SIG-M5 (cell line): ENCODE data around the gene ZFTA.
"Not testable (repeated sequence)": the region's sequence is repeated elsewhere in the genome, so short reads cannot be mapped to it uniquely, and the experiment has no call there.

Experiments
- DNase-seq: peaks from one replicate; lab custom pipeline; 2025; lab: John Stamatoyannopoulos, UW

Gene ZFTA

DNA sequence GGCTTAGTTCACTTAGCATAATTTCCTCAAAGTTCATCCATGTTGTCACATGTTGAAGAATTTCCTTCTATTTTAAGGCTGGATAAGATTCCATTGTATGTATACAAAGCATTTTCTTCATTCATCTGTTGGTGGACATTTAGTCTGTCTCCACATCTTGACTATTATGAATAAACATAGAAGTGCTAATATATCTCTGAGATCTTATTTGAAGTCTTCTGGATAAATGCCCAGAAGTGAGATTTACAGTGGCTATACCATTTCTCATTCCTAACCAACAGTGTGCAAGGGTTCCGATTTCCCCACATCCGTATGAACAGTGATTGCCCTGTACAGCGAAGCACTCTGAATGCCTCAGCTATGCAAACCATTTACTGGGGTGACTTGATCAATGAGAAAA, 6.6 kb upstream of the ZFTA start:
- no peak for DNase-seq

DNA sequence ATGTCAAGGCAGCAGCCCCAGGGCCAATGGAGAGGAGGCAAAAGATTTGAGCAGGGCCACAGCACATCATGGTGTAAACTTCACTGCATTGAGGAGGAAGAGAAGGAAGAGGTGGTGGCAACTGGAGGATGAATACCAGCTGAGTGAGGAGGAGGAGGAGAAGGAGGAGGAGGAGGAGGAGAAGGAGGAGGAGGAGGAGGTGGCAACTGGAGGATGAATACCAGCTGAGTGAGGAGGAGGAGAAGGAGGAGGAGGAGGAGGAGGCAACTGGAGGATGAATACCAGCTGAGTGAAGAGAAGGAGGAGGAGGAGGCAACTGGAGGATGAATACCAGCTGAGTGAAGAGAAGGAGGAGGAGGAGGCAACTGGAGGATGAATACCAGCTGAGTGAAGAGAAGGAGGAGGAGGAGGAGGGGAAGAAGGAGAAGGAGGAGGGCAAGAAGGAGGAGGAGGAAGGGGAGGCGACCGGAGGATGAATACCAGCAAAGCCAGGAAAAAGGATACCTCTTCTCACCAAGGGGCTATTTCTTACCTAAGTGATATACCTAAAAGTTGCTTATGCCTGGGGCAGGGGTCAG, 3.3 kb upstream of the ZFTA start:
- DNase-seq: not testable (repeated sequence)

DNA sequence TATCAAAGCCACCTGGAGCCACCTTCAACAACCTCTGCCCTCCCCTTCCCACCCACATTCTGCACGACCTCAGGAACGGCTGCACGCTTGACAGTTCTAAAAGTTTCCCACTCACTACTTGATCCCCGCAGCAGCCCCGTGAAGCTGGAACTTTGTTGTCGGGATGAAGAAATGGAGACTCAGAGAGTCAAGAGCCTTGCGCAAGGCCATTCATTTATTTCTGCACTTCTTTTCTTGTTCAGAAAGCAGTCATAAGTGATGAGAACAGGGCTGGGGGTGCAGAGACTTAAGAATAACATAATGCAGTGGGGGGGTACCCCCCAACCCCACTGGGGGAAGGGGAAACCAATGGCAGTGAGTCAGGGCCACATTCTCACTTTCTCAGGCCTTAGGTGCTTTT, 2.2 kb upstream of the ZFTA start:
- no peak for DNase-seq

DNA sequence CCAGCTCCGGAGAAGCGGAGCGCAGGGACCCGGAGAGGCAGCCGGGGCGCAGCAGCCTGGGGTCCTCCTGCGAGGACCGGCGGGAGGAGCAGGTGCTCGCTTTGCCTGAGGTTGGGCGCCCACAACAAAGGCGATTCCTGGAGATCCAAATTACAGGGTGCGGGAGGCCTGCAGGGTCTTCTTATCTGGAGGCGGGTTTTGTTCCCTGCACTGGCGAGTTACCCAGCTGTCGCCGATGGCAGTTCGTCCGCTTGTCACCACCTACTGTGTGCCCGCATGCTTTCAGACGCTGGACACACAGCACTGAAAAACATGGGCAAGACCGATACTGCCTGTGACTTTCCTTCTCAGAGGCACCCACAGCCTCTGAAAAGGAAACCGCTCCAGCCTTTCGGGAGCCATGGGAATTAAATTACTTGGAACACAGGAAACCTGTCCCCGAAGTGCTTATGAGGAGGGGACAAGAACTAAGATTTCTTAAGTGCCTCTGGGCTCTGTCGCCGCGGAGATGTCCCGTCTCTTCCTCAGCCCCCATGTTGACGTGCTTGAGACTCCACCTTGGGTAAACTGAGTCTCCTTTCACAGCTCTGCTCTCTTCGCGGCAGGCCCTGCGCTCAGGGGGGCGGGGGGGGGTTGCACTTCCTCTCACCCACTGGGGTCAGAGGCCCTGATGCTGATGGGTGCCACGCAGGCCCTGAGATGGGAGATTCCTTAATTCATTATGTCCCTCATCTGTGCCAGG, 1.3 kb upstream of the ZFTA start:
- DNase-seq: no peak

DNA sequence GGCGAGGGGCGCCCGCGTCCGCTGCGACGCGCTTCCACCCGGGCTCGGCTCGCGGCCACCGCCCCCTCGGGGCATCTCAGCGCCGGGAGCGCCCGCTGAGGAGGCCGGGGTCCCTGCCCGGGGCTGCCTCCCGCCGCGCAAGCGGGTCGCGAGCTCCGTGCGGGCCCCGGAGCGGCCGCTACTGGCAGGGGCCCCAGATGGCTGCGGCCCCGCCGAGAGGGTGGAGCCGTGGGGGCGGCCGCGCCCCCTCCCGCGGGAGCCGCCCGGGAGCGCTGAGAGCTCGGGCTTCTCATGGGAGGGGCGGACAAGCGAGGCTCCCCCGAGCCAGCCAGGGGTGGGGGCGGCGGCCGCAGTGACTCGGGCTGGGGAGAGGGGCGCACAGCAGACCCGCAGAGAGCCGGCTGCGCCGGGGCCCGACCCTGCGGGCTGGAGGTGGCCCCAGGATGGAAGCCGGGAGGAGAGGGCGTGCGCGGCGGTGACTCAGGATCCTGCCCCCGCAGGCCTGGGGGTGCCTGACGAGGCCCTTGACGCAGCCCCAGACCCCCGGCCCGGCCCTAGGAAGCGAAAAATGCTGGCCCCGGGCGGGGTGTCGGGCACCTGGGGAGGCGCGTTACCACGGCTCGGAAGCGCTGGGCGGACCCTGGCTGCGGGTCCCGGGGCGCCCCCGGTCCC, 603 bp upstream of the ZFTA start:
- no peak for DNase-seq

DNA sequence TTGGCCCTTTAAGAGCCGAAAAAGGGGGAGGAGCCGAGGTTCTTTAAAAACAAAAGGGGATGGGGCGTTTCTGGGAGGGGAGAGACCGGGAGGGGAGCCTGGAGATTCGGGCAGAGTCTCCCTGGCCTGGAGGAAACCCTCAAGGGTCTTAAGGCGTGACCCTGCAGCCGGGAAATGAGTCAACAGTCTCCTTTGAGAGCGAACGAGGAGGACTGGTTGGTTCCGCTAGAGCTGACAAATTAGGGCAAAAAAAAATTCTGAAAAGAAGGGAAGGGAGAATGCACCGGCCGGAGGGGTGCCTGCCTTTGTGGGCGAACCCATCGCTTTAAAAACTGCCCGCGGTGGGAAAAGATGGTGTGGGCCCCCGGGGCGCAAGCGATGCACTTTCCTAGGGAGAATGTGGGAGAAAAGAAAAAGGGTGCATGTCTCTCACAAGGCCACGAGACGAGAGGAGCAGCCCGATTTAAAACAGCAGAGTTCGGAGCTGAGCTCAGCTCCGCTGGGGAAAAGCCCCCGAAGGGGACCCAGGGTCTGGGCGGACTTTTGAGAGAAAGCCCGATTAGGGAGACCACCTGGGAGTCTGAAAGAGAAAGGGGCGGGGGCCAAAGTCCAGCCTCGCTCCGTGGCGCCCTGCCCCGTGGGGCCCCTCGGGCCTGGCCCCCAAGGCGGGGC, 874 bp downstream of the ZFTA start:
- no peak for DNase-seq

DNA sequence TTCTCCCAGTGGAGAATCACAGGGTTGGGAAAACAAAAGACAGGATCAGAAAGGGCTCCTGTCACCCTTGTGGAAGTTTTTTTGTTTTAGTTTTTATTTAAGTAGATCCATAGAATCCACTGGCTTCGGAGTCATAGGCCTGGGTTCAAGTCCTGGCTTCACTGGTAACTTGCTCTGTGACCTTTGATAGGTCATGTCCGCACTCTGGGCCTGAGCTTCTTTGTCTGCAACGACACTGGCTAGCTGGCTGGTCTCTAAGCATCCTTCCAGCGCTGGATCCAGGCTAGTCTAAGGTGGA, 1.4 kb downstream of the ZFTA start:
- DNase-seq: no peak

DNA sequence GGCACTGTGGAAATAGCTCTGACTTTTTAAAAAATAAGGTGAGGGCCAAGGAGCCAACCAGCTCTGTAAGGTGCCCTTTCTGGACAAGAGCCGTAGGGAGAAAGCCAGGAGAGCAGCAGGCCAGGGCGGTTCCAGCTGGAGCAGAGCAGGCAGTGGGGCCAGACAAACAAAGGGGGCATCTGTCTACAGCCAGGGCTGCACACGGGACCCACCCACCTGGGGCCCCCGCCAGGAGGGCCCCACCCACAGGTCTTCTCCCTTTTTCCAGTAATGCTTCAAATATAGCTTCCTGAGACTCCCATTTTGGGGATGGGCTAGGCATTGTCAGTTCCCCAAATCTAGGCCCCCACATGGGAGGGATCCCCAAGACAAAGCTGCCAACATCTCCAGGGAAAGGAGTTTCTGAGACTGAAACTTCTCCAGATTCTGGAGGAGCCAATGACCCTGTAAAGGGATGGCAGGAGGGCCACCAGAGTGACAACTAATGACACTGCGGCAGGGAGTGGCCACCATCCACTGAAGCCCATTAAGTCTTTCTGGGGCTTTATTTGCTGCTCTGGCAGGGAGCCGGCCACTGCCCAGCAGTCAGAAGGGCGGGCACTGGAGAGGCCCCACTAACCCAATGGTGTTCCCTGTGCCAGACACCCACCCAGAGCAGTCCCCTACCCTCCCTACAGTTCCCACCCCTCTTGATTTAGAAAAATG, 1.9 kb downstream of the ZFTA start:
- DNase-seq: no peak

DNA sequence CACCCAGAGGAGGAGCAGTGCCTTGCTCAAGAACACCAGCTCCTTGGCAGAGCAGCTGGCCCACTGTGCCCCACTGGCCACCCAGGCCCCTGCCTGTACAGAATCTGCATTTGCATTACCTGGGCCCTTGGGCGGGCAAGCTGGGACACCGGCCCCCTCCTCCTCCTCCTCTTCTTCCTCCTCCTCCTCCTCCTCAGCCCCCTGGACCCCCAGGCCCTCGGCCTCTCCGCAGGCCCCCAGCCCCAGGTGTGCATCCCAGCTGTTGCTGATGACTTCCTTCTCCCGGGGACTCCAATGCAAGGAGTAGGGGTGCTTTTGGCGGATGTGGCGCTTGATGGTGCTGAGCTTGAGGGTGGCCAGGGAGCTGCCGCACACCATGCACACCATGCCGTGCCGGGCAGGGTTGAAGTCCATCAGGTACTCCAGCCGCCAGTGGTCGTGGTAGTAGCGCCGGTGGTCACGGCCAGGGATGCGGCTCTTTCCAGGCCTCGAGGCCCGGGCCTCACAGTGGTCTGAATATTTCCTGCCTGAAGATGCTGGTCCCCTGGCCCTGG, 2.8 kb downstream of the ZFTA start:
- DNase-seq: no peak

DNA sequence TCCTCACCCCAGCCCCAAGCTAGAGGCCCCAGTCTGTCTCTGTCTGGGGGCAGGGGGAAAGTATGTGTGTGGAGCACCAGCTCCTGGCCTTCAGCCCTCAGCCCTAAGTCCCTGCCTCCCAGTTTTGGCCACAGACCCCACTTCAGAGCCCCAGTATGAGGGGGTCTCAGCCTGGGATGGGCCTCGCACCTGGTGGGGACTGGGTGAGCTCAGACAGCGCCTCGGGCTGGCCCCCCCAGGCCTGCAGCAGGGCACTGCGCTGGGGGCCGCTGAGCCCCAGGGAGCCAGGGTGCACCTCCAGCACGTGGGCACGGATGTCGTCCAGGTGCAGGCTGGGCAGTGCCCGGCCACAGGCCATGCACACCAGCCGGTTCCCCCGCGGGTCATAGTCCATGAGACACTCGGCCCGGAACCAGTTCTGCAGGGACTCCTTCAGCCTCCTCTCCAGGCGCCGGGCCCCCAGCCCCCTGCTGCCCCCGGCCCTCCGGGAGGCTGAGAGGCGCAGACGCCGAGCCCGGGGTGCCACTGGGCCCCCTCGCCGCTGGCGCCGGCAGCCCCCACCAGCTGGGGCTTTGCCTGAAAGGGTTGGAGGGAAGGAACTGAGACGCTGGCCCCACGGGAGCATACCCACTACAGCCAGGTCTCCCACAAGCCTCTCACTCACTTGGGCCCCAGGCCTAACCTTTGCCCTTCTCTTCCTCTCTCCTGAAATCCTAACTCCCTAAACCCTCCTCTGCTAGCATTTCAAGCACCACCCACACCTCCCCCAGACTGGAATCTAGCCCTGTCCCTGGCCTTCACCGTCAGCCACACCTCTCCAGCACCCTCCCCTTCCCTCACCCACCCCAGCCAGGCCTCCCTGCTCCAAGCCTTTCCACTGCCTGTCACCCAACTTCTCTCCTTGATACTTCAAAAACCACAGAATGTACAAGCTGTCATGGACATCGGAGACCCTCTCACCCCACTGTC, 3.6 kb downstream of the ZFTA start:
- DNase-seq: no peak

DNA sequence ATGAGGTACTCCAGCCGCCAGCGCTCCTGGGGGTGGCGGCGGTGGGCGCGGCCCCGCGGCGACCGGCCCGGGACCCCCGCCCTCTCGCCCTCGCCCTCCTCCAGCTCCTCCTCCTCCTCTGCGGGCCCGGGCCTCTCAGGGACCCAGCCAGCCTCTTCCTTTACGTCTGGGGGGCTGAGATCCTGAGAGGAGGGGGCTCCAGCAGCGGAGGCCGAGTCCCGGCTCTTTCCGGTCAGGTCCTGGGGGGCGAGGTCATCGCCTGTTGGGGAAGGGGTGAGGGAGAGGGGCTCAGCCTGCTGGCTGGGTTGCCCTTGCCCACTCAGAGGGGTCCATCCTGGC, 4.3 kb downstream of the ZFTA start:
- no peak for DNase-seq

DNA sequence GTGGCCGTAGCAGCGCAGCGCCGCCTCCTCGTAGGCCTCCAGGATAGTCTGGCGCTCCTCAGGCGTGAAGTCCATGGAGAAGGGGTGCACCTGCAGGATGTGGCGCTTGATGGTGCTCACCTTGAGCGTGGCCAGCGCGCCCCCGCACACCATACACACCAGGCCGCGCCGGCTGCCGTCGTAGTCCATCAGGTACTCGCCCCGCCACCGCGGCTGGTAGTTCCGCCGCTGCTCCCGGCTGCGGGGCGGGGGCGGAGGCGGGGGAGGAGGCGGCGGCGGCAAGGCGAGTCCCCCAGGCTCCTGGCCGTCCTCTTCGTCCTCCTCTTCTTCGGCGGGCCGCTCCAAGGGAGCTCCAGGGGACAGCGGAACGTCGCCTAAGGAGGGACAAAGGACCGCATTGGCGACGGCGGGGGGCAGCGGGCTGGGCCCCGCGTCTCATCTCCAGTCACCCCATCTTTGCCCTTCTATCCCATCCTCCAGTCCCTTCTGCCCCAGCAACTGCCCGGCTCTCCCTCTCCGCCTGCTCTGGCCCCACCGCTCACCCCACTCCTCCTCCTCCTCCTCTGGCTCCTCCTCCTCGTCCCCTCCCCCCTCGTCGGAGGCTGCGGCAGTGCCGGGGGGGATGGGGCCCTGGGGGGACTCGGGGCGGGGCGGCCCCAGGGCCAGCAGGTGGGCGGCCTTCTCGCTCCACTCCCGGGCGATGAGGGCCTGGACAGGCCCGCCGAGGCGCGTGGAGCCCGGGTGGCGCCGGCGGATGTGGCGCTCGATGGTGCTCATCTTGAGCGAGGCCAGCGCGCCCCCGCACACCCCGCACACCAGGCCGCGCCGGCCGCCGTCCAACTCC, 4.9 kb downstream of the ZFTA start:
- no peak for DNase-seq

DNA sequence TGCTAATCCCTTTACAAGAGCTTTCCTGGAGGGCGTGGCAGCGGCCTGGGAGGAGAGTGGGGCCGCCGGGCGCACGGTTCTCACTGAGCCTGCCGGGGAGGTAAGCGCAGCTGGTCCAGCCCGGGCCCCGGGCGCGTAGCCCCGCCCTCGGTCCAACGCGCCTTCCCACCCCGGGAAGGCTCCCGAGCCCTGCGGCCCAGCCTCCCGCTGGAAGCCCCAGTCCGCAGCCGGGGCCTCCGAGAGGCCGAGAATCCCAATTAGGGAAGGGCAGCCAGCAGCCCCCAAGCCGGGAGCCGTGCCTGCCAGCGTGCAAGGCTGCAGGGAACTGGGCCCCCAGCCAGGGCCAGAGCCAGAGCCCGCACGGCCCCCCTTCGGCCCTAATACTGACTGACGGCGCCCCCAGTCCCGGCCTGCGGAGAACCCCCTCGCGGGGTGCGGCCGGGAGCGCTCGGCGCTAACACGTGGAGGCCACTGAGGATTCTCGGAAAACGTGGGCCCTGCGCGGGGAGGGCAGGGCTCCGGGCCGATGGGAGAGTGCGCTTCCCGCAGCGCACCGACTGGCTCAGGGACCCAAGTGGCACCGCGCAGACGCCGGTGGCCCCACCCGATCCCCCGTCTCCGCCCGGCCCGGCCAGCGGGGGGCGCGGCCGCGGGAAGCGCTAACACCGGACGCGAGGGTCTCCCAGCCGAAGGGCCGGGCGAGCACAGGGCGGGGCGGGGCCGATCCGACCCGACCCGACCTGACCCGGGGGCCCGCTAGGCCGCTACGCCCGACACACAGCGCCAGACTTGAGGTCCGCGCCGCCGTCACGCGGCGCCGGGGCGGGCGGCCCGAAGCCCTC, 5.7 kb downstream of the ZFTA start:
- DNase-seq: no peak

DNA sequence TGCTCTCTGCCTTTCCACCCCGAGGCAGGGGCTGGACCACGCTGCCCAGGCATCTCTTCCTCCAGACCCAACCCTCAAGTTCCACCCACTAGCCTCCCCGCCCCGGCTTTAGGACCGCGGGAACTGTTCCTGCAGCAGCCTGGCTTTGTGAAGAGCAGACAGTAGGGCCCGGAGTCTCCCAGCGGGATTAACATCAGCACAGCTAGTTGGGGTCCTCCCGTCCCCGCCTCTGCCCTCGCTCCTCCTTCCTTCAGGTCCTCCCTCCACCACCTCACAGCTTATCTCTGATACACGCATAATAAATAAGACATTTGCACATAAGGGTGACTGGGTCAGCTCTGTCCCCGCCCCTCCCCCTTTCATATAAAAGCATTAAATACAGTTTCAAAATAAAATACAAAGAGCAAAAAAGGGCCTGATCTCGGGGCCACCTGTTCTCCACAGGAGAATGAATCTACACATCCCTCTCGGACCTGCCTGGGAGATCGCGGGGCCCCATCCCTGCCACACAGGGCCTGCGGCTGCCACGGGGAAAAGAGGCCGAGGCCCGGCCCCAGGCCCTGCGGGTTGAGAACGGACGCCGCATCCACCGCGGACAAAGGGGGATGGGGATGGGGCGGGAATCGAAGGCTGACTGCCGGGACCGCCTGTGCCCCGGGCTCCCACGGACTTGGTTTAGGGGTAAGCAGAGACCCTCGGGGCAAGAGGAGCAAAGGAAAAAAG, 6.5 kb downstream of the ZFTA start:
- DNase-seq: no peak

DNA sequence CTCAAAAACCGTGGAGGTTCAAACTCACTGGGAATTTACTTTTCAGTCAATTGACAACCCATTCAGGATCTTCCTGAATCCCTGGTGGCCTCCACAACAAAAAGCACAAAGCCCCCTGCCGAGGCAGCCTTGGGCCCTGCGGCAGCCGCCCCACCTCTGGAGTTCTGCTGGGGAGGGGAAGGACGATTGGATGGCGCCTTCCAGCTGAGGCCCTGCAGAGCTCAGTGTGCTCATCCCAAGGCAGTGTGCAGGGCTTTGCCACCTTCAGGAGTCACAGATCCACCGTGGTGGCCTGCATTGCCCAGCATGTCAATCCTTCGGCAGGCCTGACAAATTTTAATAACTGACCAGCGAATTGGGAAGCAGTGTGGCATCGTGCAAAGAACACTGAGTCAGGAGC, 7.4 kb downstream of the ZFTA start:
- DNase-seq: no peak

DNA sequence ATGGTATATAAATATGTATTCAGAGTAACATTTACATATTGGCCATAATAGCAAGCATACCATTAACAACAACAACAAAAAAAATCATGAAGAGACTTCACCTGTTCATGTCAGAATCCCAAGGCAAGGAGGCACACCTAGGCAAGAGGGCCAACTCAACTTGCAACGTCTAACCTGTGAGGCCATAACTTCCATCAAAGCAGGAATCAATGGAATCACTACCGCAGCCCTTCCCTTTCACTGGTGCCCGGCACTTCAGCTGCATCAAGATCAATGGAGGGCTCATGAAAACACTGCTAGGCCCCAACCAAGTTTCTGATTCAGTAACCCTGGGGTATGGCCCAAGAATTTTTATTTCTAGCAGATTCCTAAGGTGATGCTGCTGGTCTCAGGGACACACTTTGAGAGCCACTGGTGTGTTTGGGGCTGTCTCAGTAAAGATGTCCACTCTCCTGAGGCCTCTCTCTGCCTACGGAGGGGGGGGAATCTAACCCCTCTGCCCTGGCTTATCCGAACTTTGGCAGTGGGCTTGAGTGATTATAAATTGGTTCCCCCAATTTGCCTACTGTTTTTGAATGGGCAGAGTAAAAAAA, 8.0 kb downstream of the ZFTA start:
- DNase-seq: no peak

DNA sequence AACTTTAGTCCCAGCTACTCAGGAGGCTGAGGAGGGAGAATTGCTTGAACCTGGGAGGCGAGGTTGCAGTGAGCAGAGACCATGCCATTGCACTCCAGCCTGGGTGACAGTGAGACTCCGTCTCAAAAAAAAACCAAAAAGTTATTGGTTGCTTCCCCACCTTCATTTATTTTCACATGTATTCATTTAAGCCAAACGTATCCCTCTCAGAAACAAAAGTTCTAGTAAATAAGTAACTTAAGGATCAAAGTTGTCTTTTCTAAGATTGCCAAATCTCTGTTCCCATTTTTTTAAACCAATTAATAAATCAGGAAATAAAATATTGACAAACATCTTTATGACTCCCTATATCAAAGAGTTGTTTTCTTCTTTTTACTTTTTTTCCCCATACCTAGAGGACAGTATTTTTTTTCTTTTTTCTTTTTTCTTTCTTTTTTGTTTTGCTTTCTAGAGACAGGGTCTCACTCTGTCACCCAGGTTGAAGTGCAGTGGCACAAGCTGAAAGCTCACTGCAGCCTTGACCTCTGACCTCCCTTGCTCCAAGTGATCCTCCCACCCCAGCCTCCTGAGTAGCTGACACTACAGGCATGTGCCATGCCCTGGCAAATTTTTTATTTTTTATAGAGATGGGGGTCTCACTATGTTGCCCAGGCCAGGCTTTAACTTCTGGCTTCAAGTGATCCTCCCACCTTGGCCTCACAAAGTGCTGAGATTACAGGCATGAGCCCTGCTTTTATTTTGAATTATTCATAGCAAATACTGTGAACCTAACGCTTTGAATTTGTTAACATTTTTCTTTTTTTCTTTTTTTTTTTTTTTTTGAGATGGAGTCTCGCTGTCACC, 11.4 kb downstream of the ZFTA start:
- no peak for DNase-seq
